ENCODE results near the gene MPST.

The MPST gene

GRCh38 chr22:37046589-37046988 is 27.0 kb downstream of the MPST start:
- no peak for DNase-seq

- DNase-seq, result no peak
Measured at GRCh38 chr22:37047006-37047405, 27.5 kb downstream of the MPST start.

- DNase-seq, result no peak
Measured at GRCh38 chr22:37048133-37048532, 28.6 kb downstream of the MPST start.

- DNase-seq, result no peak
Measured at GRCh38 chr22:37049224-37049623, 29.7 kb downstream of the MPST start.

- DNase-seq, result no peak
Measured at GRCh38 chr22:37050913-37051312, 31.4 kb downstream of the MPST start.

- DNase-seq, result peak; percentile 70 to 78
Measured at GRCh38 chr22:37051391-37052385, 32.1 kb downstream of the MPST start, which contains the start of gene KCTD17. KCTD17 (plus strand) TSS chr22:37051742; CDS start chr22:37051761, 19 bp downstream.

- DNase-seq, result no peak
Measured at GRCh38 chr22:37052386-37053309, 33.1 kb downstream of the MPST start.

GRCh38 chr22:37053310-37054055 is 33.9 kb downstream of the MPST start:
- no peak for DNase-seq

- no peak for DNase-seq
Measured at GRCh38 chr22:37054056-37054395, 34.5 kb downstream of the MPST start.

GRCh38 chr22:37054600-37055365 is 35.2 kb downstream of the MPST start:
- DNase-seq, result no peak

- DNase-seq, result no peak
Measured at GRCh38 chr22:37056246-37056645, 36.7 kb downstream of the MPST start.

GRCh38 chr22:37057226-37057625 is 37.7 kb downstream of the MPST start:
- no peak for DNase-seq

GRCh38 chr22:37057796-37058510 is 38.4 kb downstream of the MPST start:
- DNase-seq, result no peak

- no peak for DNase-seq
Measured at GRCh38 chr22:37058917-37059701, 39.6 kb downstream of the MPST start.

- no peak for DNase-seq
Measured at GRCh38 chr22:37059876-37060449, 40.4 kb downstream of the MPST start.

GRCh38 chr22:37060801-37061610 is 41.5 kb downstream of the MPST start:
- peak; percentile 48 to 56 for DNase-seq

- no peak for DNase-seq
Measured at GRCh38 chr22:37061611-37062375, 42.3 kb downstream of the MPST start.

GRCh38 chr22:37062376-37062675 is 42.8 kb downstream of the MPST start:
- no peak for DNase-seq

Data from stimulated activated CD4-positive, alpha-beta T cell treated with anti-CD3 and anti-CD28 coated beads, Interleukin-2, amount 100 ng/mL, for 48 hours (primary cell).